ENCODE data around the gene DENND11. TPM values are rescaled to one million over a fixed set of nuclear protein-coding genes. Genes with fewer than 3 reads are reported as not detected.

Gene DENND11
- total and polyA plus RNA-seq, 8 donors: 20.4 to 48.7 (median 41.0) TPM

DNA sequence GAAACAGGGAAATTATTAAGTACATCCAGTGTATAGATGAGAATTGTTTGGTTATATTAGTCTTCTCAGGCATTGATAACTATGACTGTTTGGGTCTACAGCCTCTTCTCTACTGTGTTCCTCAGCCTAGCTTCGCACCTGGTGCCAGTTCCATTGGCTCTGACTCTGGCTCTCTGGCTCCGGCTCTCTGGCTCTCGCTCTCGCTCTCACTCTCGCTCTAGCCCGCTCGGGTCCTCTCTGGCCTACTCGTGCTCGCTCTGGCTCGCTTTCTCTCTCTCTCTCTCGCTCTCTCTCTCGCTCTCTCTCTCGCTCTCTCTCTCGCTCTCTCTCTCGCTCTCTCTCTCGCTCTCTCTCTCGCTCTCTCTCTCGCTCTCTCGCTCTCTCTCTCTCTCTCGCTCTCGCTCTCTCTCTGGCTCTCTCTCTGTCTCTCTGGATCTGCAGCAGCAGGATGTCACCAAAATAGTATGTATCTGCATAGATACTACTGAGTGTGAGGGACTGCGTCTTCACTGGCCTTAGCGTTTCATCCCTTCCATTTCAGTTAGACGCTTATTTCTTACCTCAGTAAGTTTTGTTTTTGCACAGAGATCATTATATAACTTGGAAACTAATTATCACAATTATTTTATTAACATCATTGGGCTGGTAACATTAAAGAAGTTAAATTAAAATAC, 29.6 kb upstream of the DENND11 start:
- no peak for DNase-seq
- Histone ChIP-seq H3K27ac (no peak overlapping the region), H3K9me3 (no peaks in the 10 kb centered on the region), H3K4me3 (no peak overlapping the region), H3K36me3 (no peaks in the 10 kb centered on the region), H3K4me1 (no peaks in the 10 kb centered on the region), H3K27me3 (no peaks in the 10 kb centered on the region)
- ATAC-seq: no peak
- intact Hi-C loops (cut with DNase I): no loop called here
- TF ChIP-seq, protein P1, sequence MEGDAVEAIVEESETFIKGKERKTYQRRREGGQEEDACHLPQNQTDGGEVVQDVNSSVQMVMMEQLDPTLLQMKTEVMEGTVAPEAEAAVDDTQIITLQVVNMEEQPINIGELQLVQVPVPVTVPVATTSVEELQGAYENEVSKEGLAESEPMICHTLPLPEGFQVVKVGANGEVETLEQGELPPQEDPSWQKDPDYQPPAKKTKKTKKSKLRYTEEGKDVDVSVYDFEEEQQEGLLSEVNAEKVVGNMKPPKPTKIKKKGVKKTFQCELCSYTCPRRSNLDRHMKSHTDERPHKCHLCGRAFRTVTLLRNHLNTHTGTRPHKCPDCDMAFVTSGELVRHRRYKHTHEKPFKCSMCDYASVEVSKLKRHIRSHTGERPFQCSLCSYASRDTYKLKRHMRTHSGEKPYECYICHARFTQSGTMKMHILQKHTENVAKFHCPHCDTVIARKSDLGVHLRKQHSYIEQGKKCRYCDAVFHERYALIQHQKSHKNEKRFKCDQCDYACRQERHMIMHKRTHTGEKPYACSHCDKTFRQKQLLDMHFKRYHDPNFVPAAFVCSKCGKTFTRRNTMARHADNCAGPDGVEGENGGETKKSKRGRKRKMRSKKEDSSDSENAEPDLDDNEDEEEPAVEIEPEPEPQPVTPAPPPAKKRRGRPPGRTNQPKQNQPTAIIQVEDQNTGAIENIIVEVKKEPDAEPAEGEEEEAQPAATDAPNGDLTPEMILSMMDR (IDR thresholded peaks at IDR 0.05): no peak

DNA sequence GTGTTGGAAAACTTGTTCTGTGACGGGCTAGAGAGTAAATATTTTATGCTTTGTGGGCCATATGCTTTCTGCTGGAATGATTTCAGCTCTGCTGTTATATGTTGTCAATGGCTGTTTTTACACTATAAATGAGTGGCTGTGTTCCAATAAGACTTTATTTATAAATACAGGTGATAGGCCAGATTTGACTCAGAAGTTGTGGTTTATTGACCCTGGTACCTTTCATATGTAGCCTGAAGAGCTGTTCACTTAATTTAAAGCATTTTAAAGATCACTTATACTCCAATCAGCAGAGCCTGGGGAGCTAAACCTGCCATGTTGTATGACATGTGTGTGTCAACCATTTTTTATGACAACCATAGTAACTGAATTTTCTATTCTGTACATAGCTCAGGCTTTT, 27.1 kb upstream of the DENND11 start:
- TF ChIP-seq, protein P1 (IDR thresholded peaks at IDR 0.05): no peak

DNA sequence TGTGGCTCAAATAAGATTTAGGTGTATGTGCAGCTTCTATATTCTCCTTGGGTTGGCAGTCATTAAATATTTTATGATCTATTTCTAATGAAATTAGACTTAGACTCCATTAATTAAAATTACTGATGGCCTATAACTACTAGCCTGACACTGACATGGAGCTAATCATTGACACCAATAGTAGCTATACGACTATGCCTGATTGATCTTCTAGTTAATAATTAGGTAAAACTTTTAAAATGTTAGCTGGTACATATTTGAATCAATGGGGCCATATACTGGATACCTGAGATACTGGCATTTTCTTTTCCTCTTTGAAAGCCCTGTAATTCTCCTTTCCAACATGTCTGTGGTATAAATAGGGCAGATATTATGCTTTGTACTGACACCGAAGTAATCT, 20.6 kb upstream of the DENND11 start:
- Histone ChIP-seq H3K4me1 (no peaks in the 10 kb centered on the region), H3K36me3 (no peaks in the 10 kb centered on the region), H3K4me3 (no peak overlapping the region), H3K9me3 (no peaks in the 10 kb centered on the region), H3K27ac (no peak overlapping the region), H3K27me3 (no peaks in the 10 kb centered on the region)
- TF ChIP-seq, protein P1 (IDR thresholded peaks at IDR 0.05): no peak
- no peak for DNase-seq
- ATAC-seq: no peak
- intact Hi-C loops (cut with DNase I): no loop called here

More for the DNA sequence above, 27.1 kb upstream of the DENND11 start:
- H3K36me3 ChIP-seq: no peaks in the 10 kb centered on the region
- DNase-seq (no peak), ATAC-seq (no peak)
- H3K9me3 ChIP-seq: no peaks in the 10 kb centered on the region
- intact Hi-C loops (cut with DNase I): loop anchor here in 1 of 2 donors (5.0 kb wide), 1 partner anchor 77 kb away; no protein-coding TSS in a partner anchor
- H3K27ac ChIP-seq: no peak overlapping the region
- H3K4me1 ChIP-seq: no peaks in the 10 kb centered on the region
- H3K27me3 ChIP-seq: no peaks in the 10 kb centered on the region
- H3K4me3 ChIP-seq: no peak overlapping the region

DNA sequence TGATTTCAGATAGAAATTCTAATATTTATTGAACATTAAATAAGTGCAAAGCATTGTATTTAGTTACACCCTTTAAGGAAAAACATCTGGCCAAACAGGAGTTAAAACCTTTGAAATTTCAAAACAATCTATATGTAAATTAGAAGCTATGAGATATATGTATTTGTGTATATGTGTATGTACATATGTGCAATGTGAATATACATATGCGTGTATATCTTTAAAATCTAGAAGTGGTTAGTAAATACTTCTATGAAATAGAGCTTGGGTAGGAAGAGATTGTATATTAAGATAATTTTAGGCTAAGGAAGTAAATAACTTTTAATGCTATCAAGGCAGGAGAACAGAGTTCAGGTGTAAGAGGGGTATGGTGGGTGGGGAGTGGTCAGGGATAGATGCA, 15.5 kb upstream of the DENND11 start:
- Histone ChIP-seq H3K4me3 (no peak overlapping the region), H3K27me3 (no peaks in the 10 kb centered on the region), H3K4me1 (no peaks in the 10 kb centered on the region), H3K36me3 (no peaks in the 10 kb centered on the region), H3K9me3 (no peaks in the 10 kb centered on the region), H3K27ac (no peak overlapping the region)
- intact Hi-C loops (cut with DNase I): no loop called here
- ATAC-seq (no peak), DNase-seq (no peak)
- TF ChIP-seq, protein P1 (IDR thresholded peaks at IDR 0.05): no peak

DNA sequence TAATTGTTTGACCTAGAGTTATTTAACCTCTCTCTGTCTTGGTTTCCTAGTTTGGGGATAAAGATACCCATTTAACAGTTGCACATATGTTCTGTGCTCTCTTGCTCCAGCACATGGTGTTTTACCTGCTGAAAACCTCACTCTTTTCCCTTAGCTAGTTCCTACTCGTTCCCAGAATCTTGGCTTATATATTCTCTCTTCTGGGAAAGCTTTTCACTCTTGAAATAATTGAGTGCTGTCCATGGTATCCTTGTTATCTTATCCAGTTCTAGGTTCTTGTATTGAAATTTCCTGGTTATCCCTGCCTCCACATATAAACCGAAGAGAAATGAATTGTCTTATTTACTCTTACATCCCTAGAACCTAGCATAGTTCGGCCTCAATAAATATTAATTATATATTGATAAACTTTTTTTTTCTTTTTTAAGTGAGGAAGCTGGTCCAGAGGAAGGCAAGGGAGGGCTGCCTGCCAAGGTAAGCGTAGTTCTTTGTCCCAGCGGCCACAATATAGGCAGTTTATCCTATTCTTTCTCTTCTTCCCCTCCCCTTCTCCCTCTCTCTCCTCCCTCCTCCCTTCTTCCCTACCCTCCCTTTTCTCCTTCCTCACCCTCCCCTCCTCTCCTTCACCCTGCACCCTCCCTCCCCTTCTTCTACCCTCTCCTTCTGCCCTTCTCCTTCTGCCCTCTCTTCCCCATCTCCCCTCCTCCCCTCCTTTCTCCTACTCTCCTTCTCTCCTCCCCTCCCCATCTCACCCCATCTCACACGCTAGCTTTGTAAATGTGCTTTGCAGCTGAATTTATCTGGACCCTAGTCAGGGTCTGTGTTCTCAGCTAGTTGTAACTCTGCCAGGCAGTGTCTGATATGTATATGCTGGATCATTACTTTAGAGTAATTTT, 14.1 kb upstream of the DENND11 start:
- no peaks in the 10 kb centered on the region for H3K27me3 ChIP-seq
- TF ChIP-seq, protein P1 (IDR thresholded peaks at IDR 0.05): no peak

More for the DNA sequence above, 14.1 kb upstream of the DENND11 start:
- intact Hi-C loops (cut with DNase I): no loop called here
- no peak for DNase-seq
- no peak for ATAC-seq
- Histone ChIP-seq H3K4me1 (no peaks in the 10 kb centered on the region), H3K4me3 (no peak overlapping the region), H3K36me3 (no peaks in the 10 kb centered on the region), H3K27ac (no peak overlapping the region), H3K9me3 (no peaks in the 10 kb centered on the region)

Measured in left lung (tissue), 10 donors.